Astrocyte of the spinal cord (primary cell): ENCODE data around the gene JAKMIP3.

ENCODE experiments used
- DNase-seq: peaks from one replicate; pipeline ENCODE4 v3.0.0; 2011; ENCODE audit warnings: low read depth, low spot score
- H3K4me3 ChIP-seq: 2 replicates; pipeline ENCODE4 v1.5.1; 2011; ENCODE audit warnings: low read depth, mild to moderate bottlenecking, low read length, moderate library complexity
- in situ Hi-C: cut with HindIII; loops from 2 replicates; pipeline ENCODE4 v1.10.0; 2017; ENCODE audit warnings: low sequenced_read_pairs
- TF ChIP-seq, protein P1 (sequence below): IDR thresholded peaks from 2 replicates; pipeline ENCODE4 v1.5.1; 2012; ENCODE audit warnings: low read depth, mild to moderate bottlenecking, low read length, inconsistent platforms

The JAKMIP3 gene

DNA sequence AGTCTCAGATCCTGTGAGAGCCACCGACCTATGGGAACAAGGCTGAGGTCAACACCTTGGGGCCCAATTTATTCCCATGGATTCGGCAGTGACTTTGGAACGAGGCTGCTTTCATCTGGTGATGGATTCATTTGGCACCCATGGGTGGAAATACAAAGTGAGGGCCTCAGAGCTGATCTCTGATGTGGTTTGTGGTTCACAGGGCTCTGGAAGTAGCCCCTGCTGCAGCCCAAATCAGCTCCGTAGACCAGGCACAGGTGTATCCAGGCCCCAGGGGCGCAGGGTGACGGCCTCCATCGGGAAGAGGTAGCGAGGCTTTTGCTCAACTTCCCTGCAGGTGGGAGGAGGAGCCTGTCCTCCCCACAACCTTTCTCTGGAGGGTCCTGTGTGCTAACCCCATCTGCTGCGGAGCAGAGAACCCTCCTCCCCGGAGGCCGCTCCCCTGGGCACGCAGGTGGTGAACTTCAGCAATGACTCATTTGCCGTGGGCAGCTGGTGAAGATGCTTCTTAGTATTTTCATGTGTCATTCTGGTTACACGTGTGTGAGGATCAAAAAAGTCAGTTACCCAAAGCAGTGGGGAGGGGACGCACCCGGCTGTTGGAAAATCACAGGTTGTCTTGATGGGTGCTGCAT, 7.5 kb upstream of the JAKMIP3 start:
- no peak for DNase-seq
- in situ Hi-C loops: no loop called here

DNA sequence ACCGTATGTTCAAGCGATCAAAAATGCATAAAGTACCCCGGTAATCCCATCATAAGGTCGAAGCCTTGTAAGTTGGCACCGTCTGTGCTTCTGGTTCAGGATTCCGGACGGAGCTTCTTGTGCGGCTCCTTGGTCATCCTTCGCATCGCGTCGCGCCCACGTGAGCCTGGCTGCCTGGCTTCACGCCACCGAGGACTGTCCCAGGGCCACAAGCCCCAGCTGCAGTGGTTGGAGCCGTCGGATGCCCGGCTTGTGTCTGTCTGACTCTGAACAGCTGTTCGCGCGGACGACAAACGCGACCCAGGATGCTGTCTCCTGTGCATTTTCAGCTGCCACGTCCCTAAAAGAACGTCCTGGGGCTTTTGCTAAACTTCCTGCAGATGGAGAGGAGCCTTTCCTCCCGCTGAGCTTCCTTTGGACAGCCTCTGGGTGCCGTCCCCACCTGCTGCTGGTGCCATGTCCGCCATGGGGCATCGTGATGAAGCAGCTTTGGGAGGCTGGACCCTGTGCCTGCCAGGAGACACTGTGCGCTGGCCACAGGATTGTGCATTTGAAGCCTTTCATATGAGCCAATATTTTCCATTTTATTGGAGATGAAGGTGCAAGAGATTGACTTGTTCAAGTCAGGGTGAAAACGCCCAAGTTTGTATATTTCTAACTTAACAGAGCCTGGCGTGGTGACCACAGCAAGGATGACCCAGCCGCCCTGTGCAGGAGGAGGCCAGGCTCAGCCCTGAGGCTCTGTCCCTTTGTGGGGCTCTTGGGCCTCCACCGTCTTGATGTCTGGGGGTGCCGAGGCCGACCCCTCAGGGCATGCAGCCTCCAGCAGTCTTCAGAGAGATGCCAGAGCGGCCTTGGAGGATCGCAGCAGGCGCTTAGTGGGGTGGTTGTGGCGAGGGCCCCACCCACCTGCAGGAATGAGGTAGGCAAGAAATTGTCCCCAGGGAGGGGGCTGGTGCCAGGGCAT, 6.7 kb upstream of the JAKMIP3 start:
- H3K4me3 ChIP-seq: no peak overlapping the region
- in situ Hi-C loops: no loop called here
- TF ChIP-seq, protein P1, sequence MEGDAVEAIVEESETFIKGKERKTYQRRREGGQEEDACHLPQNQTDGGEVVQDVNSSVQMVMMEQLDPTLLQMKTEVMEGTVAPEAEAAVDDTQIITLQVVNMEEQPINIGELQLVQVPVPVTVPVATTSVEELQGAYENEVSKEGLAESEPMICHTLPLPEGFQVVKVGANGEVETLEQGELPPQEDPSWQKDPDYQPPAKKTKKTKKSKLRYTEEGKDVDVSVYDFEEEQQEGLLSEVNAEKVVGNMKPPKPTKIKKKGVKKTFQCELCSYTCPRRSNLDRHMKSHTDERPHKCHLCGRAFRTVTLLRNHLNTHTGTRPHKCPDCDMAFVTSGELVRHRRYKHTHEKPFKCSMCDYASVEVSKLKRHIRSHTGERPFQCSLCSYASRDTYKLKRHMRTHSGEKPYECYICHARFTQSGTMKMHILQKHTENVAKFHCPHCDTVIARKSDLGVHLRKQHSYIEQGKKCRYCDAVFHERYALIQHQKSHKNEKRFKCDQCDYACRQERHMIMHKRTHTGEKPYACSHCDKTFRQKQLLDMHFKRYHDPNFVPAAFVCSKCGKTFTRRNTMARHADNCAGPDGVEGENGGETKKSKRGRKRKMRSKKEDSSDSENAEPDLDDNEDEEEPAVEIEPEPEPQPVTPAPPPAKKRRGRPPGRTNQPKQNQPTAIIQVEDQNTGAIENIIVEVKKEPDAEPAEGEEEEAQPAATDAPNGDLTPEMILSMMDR: no peak
- DNase-seq: no peak

More for the DNA sequence above, 7.5 kb upstream of the JAKMIP3 start:
- no peak overlapping the region for H3K4me3 ChIP-seq
- TF ChIP-seq, protein P1: no peak

DNA sequence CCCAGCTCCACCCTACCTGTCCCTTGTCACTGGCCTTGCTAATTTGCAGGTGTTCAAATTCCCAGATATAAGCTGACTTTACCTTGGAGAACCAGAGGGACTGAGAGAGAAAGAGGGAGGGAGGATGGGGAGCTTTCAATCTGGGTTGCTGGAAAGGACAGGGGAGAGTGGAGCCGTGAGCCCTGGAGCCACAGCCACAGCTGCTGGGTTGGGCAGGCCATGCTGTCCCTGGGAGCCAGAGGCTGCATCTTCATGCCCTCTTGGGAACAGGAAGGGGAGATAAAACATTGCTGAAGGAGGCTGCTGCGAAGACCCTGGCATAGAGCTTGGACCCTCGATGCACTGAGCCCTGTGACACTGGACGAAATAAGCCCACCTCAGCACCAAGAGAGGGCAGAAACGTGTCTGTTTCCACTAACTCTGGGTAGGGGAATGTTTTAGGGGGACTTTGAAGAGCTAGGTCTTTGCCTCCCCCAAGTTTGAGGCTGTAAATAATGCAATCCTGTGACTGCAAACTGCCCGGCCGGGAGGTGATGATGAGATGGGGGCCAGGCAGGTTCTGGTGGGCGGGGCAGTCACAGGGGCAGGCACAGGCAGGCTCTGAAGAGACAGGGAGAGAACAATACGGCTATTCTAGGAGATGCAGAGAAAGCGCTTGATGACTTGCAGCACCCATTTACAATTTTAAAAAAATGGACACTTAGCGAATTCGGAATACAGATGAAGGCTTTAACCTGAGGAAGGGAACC, 5.8 kb upstream of the JAKMIP3 start:
- no peak for DNase-seq
- no peak overlapping the region for H3K4me3 ChIP-seq
- TF ChIP-seq, protein P1: no peak

DNA sequence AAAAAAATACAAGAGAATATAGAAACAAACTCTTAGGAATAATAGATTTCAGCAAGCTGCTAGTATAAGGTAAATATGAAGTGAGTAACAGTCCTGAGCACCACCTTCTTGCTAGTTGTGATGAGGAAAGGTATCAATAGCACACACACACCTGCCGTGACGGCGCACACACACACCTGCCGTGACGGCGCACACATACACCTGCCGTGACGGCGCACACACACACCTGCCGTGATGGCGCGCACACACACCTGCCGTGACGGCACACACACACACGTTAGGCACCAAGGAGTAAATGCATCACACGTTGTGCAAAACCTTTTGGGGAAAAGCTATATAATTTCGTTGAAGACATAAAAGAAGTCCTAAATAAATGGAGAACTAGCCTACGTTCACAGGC, 4.7 kb upstream of the JAKMIP3 start:
- TF ChIP-seq, protein P1: no peak
- in situ Hi-C loops: no loop called here
- no peak overlapping the region for H3K4me3 ChIP-seq
- DNase-seq: no peak

More for the DNA sequence above, 5.8 kb upstream of the JAKMIP3 start:
- in situ Hi-C loops: no loop called here

DNA sequence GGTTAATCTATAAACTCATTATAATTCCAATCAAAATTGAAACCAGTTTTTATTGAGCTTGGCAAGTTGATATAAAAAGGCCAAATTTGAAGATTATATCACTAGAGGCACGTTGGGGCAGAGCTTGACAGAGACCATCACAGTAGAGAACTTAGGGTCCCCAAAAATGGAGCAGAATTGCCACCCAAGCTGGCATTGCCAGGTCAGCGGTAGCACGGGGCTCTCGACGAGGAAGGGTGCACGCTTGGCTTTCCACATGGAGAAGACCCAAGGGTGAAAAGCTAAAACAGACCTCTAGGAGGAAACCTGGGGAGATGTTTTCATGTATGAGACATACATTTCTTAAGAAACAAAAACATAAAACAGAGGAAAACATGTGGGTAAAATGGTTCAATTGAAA, 4.3 kb upstream of the JAKMIP3 start:
- no peak for DNase-seq
- in situ Hi-C loops: no loop called here
- TF ChIP-seq, protein P1: no peak
- no peak overlapping the region for H3K4me3 ChIP-seq

GRCh38 chr10:132062116-132062515, 3.6 kb upstream of the JAKMIP3 start:
- no peak for DNase-seq
- TF ChIP-seq, protein P1: no peak
- in situ Hi-C loops: no loop called here
- no peak overlapping the region for H3K4me3 ChIP-seq
